Iris pigment epithelial cell (primary cell): ENCODE measurements around the gene RASGRF1.
"Not testable (repeated sequence)": the region's sequence is repeated elsewhere in the genome, so short reads cannot be mapped to it uniquely, and the experiment has no call there.

Source experiments
- DNase-seq: peaks from one replicate; pipeline ENCODE4 v3.0.0-alpha.2; 2011; ENCODE audit warnings: low read depth

Gene RASGRF1

DNA sequence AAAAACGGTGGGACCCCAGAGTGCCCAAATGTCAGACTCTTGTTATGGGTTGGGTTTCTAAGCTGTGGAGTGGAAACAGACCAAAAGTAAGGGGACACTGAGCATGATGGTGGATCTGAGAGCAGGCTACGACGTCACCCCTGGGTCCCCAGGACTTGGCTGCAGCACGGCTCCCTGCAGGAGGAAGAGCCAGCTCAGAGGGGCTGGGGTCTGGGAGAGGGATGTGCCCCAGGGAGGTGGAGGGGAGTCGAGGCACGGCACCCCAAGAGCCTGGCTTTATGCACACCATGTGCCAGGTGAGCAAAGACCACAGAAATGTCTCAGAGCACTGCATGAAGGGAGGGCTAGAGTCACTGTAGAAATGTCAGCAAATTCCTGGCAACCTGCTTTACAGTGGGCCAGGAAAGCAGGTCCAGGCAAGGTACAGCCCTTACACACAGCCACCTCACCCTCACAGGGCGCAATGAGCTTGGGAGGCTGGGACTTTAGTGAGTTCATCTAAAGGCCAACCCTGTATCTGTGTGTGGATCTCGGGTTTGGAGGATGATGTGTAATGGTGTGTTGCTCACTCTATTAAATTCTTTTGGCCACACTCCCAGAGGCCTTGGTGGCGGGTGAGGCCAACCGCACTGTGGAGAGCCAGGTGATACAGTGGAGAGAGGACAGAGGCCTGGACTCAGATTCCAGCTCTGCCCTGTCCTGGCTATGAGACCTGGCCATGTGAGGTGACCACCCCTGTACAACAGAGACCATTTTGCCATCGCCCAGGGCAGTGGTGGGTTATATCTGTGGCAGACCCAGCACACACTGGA lies 159.8 kb downstream of the RASGRF1 start:
- peak; percentile 95 for DNase-seq

DNA sequence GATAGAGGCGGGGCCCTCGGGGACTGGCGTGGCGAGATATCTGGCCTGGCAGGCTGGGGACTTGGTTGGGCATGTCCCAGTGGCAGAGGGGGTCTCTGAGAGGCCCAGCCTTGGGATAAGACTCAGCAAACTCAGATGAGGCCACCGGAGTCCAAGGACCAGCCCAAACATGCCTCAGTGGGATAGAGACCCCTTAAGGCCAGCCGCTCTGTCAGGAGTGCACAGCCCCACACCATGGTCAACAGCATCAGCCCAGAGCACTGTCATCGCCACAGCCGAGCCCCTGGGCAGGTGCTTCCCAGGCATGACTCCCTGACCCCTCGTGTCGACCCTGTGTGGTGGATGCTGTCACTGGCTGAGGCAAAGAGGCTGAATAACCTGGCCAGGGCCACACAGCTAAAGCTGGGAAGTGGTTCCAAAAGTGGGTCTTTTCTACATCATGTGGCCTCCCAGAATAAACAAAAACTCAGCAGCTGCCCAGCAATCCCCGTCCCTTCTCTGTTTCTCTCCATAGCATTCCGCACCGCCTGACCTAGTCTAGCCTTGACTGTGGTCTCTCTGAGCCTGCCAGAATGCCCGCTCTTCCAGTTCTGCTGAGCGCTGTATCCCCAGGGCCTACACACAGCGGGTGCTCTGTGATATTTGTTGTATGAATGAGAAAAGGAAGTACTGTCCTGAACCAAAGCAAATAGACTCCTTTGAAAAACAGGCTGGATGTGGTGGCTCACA lies 160.9 kb downstream of the RASGRF1 start:
- no peak for DNase-seq

DNA sequence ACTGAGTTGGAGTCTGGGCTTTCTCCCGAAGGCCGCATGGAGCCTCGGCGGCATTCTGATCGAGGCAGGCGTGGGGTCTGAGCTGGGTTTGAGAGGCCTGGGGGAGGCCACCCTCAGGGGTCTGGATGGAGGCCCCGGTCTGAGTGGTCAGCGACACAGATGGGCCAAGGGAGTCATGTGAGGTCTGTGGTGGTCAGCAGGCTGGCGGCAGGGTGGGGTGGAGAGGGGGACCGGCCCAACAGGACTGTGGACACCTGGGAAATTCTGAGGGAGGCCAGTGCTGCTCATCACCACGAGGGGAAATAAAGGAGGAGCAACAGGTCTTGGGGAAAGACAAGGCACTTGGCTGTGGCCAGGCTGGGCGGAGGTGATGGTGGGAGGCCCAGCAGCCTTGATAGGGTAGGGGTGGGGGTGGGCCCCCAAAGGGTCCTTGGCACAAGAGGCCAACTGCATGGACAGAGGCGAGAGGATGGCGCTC lies 161.9 kb downstream of the RASGRF1 start:
- no peak for DNase-seq

DNA sequence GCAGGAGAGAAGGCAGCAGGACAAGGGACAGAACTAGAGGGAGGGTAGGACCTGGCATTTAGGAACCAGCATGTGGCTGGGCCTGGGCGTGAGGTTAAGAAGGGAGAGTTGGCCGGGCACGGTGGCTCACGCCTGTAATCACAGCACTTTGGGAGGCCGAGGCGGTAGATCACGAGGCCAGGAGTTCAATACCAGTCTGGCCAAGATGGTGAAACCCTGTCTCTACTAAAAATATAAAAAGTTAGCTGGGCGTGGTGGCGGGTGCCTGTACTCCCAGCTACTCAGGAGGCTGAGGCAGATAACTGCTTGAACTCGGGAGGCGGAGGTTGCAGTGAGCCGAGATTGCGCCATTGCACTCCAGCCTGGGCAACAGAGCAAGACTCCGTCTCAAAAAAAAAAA lies 162.4 kb downstream of the RASGRF1 start:
- not testable (repeated sequence) for DNase-seq

DNA sequence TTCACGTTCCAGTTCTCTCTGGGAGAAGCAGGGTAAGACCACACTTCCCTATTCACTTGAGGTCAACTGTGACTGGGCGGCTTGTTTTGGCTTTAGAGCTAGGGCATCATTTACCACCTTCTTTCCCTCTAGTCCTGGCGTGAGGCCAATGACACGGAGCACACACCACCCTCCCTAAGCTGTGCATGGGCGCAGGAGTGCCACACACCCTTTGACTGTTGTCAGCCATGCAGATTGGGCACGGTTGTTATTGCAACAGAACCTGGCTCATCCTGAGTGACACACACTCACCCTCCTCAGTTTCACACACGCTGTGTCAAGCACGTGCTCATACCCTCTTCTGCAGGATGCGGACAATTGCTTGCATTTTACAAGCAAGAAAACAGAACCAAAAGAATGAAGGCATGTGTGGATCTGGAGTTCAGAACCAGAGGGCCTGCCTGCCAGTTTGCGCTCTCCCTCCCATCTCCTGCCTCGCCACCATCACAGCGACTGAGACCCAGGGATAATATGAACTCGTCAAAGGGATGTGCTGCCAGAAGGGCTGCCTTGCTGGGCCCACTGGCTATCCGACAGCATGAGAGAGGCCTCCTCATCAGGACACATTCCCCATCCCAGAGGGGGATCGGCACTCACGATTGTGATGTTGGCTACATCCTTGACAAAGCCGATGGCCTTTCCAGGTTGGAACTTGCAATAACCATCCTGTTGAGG lies 163.3 kb downstream of the RASGRF1 start:
- no peak for DNase-seq

DNA sequence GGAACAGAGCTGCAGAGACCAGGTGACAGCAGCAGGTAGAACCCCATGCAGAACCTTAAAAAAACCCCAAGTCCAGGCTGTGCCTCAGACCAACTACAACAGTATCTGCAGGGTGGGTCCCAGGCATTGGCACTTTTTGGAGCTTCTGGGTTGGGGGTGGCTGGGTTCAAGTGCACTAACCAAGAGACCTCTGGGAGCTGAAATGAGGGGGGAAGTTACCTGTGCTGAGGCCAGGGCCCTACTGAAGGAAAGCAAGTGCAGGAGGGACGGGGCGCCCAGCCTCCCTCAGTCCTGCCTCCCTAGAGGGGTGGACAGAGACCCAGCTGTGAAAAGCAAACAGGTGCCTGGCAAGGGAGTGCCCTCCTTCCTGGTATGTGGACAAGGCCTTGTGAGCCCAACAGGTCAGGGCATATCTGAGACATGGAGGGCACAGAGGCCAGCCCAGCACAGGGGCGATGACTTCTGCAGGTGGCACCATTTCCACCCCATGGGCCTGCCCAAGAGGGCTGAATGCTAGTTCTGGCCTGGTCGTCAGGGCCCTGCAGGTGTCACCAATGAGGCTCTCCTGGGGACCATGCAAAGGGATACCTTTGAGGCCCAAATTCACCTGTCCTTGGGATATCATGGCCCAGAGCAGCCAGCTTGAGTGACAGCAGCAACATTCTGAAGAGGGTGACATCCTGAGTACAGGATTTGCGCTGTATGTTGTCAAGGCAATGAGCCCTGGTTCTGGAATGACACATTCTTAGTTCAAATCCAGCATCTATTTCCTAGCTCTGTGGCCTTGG lies 164.4 kb downstream of the RASGRF1 start:
- DNase-seq: no peak

DNA sequence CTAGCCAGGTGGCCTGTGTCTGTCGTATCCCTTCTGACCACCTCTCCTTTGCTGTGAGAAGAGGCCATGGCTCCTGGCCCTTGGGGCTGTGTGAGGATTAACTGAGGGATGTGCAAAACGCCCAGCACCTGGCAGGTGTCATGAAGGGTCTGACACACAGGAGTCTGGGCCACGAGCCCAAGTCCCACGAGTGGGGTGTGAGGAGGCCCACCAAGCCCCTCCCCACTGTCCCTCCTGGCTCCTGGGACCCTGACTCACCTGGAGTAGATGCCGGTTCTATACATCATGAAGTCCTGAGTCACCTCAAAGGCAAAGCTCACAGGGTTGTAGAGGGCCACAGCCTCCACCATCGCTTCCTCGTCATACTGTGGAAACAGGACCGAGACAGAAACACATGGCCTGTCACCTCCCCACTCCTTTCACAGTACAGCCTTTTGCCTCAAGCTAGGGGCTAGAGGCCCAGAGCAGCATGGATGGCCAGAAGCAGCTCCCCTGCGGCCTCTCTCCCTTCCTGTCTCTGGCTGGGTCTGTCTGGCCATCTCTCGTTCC lies 165.4 kb downstream of the RASGRF1 start:
- no peak for DNase-seq

DNA sequence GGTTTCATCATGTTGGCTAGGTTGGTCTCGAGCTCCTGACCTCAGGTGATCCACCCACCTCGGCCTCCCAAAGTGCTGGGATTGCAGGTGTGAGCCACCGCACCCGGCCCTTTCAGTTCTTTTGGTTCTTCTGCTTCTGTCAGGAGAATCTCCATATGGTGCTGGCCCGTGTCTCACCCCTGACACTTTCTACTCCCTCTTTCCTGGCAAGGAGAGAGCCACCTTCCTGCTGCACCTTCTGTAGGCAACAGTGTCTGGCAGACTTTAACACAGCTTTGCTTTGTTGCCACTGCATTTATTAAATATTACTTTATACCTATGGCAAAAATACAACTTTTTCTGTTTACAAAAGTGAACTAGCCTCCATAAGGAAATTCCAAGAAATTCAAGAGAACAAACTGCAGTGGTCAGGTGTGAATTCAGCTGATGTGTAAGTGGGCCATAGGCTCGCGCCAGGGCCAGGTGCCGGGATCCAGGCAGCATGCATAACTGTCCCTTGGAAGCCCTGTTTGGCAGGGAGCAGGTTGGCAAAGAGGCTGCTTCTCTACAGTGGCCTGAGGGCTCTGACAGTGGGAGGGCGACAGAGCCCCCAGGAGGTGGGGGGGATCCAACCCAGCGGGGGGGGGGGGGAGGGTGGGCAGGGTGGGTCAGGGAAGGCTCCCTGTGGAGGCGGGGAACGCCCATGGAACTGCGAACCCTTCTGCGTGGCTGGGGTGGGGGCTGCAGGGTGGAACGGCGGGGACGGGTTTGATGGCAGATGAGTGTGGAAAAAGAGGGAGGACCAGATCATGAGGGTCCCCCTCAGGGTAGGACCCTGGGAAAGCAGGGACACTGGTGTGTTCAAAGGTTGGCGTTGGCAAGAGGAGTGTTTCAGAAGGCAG lies 166.9 kb downstream of the RASGRF1 start:
- no peak for DNase-seq

DNA sequence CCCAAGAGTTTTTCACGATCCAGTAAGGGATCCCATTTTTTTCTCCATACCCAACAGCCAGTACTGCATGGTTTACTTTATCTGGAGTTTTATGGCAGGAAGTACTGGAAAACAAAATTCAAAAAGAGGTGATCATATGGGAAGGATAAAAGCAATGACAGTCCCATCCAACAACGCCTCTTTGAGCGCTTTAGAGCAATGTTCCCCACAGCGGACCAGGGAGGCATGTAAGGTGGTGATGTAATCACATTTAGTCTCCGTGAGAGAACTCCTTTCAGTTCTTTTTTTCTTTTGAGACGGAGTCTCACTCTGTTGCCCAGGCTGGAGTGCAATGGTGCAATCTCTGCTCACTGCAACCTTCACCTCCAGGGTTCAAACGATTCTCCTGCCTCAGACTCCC lies 167.6 kb downstream of the RASGRF1 start:
- no peak for DNase-seq

DNA sequence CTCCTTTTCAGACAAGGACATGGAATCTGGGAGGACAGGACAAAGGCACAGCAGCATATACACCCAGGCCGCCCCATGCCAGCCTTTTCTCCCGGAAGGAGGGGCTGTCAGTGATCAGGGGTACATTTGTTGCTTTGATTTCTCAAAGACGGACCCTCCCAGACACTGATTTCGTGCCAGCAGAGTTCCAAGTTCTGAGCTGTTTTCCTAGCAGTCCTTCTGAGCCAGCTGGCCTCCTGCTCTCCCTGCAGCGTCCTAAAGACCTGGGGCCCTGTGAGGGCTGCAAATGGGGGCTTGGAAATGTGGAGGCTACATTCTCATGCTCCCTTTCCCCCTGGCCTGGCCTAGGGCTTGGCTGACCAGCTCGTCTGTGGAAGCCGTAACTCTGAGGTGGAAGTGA lies 168.1 kb downstream of the RASGRF1 start:
- DNase-seq: no peak

DNA sequence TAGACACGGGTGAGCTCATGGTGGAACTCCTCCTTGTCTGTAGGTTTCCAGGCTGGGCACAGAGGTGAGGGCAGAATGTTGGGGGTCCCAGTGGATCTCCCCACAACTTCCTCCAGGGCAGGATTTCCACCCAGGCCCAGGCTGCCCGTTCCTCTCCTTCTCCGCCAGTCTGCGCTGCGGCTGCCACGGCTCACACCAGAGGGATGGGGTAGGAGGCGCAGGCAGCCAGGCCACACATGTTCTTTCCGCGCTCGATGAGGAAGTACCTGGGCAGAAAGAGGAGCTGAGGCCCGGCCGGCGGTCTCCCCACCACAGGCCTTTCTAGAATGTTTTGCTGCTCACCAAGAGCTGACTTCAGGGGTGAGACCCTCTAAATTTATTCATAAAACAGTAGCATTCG lies 168.6 kb downstream of the RASGRF1 start:
- no peak for DNase-seq

DNA sequence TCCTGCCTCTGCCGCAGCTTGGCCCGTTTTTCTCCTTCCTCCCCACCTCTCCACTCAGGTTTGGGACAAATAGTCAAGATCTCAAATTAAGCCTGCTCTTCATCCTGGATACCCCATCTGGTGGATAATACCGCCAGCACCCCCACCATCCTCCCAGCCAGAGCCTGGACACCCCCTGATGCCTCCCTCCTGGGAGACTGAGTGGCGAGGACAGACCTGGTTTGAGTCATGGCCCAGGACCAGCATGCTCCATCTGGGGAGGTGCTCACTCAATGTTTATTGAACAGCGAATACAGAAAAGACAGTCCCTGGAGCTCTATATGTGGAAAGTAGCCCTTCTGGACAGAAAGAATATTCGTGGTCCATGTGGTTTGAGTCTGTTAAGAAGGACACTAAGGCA lies 169.1 kb downstream of the RASGRF1 start:
- DNase-seq: no peak

DNA sequence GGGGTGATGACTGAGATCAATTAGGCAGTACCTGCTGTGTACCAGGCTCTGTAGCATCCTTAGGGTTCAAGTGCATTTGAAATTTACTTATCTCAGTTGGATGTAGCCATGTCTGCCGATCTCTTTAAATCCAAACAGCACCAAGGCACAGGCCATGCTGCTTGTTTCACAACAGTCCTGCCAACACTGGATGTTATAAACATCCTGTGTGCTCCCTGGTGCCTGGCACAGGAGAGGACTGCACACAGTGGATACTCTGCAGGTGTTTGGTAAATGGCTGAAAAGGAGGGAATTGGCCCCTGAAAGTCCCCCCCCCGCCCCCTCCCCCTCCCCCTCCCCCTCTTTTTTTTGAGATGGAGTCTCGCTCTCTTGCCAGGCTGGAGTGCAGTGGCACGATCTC lies 172.7 kb downstream of the RASGRF1 start:
- DNase-seq: peak; percentile 29

DNA sequence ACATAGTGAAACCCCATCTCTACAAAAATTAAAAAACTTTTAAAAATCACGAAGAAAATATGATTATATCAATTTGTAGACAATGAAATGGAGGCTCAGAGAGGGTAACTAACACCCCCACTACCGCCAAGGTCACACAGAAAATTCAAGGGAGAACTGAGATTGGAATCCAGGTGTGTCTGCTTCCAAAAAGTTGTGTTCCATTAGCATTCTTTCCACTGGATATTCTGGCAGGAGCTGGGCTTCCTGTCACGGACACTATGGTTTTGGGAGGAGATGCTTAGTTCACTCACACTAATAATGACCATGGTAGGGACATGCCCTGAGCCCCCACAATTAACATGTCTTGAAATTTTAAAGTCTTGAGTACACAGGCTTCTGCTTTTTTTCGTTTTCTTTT lies 174.5 kb downstream of the RASGRF1 start:
- no peak for DNase-seq

DNA sequence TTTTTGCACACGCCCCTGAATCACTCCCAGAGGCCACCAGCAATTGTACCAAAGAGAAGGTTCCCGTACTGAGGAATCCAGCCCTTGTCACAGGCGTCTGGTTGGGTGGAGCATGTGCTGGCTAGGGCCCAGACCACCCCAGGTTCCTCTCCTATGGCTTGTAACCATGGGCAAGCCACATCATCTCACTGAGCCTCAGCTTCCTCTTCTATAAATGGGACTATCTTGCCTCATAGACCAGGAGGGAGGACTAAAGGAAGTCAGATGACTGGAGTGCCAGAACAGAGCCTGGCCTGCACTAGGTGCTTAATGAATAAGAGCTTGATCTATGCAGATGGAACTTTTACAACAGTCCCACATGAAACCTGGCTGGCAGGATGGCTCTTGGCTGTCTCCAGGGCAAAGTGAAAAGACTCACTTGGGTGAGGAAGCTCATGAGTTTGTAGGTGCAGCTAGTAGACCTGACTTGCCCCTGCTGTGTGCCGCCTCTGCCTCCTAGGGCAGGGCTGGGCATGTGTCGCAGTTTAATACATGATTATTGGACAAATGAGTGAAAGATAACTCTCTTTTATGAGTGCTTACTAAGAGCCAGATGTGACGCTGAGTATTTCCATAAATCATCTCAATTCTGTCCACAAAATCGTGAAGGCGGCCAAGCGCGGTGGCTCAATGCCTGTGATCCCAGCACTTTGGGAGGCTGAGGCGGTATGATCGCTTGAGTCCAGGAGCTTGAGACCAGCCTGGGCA lies 175.1 kb downstream of the RASGRF1 start:
- DNase-seq: peak; percentile 35

DNA sequence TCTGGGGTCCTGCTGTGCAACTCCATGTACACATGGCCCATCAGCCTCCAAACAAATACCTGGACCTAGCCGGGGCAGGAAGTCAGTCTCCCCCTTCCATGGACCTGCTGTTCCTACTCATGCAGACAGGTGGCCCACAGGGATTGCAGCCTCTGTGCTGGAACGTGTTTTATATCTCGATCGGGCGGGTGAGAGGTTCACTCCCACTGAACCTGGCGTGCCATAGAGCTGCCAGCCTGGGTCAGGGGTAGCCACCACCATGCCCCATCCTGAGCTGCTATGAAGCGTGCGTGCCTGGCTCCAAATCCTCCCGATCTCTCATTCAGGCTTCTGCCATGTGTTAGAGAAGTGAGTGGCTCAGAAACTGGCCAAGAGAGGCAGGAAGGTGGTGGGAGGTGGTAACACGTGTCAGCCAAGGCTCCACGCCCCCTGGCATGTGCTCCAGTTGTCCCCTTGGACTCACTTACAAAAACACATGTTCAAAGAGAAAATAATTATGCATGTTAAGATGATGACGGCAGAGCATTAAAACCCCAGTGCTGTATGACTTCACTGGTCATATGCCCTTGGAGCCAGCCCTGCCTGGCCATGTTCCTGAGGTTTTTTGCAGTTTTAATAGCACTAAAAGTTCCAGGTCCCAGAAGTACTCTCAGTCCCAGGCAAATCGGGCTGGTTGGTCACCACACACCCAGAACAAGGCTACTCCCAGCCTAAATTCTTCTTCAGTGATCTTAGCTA lies 176.4 kb downstream of the RASGRF1 start:
- DNase-seq: no peak

DNA sequence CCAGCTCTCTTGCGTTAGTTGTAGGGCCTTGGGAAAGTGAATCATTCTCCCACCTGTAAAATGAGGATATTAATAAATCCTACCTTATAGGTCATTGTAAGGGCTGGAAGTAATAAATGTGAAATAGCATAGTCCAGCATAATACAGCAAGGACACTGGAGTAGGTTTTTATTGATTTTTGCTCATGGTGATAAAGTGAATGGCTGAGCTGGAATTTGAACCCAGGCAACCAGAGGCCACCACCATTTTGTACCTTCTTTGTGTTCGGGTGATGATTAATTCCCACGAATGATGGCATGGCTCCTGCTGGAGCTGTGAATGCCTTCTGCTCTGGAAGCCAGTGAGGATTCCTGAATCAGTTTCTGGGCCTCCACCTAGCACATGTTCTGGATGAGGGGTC lies 177.6 kb downstream of the RASGRF1 start:
- DNase-seq: no peak

DNA sequence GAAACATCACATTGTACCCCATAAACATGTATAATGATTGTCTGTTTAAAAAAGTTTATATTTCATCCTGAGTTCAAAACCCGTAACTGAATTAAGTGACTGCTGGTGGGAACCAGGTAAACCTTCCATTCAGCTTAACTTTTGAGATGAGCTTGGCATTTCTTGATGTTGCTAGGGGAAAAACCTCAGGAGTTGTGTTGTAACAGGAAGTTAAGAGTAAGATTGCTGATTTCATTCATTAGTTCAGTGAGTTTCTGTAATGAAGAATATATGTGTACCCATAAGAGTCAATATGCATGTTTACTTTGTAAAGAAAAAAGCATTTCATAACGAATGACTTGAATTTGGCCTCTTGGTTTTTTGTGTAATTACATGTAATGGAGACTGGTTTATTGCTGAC lies 178.3 kb downstream of the RASGRF1 start:
- DNase-seq: no peak

DNA sequence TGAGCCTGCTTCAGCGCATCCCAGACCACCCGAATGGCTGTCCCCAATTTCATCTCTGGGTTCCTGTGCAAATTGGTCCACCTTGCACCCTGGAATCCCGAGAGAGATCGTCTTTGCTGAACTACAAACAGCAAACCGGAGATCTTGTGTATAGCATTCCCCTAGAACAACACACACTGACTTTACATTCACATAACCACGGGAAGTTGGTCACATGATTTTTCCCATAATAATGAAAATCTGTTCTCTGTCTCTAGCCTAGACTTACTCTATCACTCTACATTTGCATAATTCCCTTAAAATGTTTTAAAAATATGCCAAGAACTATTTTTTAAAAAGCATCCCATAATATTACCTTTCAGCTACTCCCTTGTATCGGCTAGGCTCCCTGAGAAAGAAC lies 180.3 kb downstream of the RASGRF1 start:
- DNase-seq: no peak
